A673 (cell line): ENCODE measurements around the gene LRRC70. TPM values are rescaled to one million over a fixed set of nuclear protein-coding genes. Genes with fewer than 3 reads are reported as not detected.

Experiments used
- BruUV-seq: library from RNA; stranded (reverse); fragments of 400-500 nt; replicated peaks from 2 replicates; lab custom pipeline; 2021; lab: Mats Ljungman, UMichigan
- CTCF ChIA-PET: fragments of 300-600 bp; sonication (Branson Sonifier 250); formaldehyde crosslinking; loops from one replicate; lab custom pipeline; 2022; ENCODE audit warnings: antibody characterized with exemption; lab: Charles Lee
- POLR2A ChIA-PET: fragments of 300-600 bp; sonication (Branson Sonifier 250); formaldehyde crosslinking; loops from one replicate; lab custom pipeline; 2022; ENCODE audit warnings: antibody characterized with exemption; ENCODE audit not compliant: low non-redundant PET; lab: Charles Lee
- DNase-seq: peaks from one replicate; pipeline ENCODE4 v3.0.0-alpha.2; 2015; ENCODE audit warnings: low spot score
- H3K27ac ChIP-seq: fragments of 200-600 bp; sonication (generic); 2 replicates; pipeline ENCODE4 v1.5.1; 2016; ENCODE audit warnings: mixed run types, low read depth, mild to moderate bottlenecking, mixed read lengths, antibody characterized with exemption, low read length; ENCODE audit not compliant: poor library complexity, severe bottlenecking
- H3K27me3 ChIP-seq: fragments of 200-600 bp; sonication (generic); replicated peaks from 2 replicates; pipeline ENCODE4 v1.6.1; 2017; ENCODE audit warnings: mixed run types, low read depth, mild to moderate bottlenecking, mixed read lengths, antibody characterized with exemption, low read length; ENCODE audit not compliant: insufficient read depth, poor library complexity
- H3K36me3 ChIP-seq: fragments of 200-600 bp; sonication (generic); 2 replicates; pipeline ENCODE4 v1.6.1; 2016; ENCODE audit warnings: mixed run types, mild to moderate bottlenecking, mixed read lengths, antibody characterized with exemption, low read length; ENCODE audit not compliant: insufficient read depth, poor library complexity, severe bottlenecking
- H3K4me1 ChIP-seq: fragments of 200-600 bp; sonication (generic); 2 replicates; pipeline ENCODE4 v1.6.1; 2017; ENCODE audit warnings: mixed run types, mild to moderate bottlenecking, mixed read lengths, antibody characterized with exemption, low read length; ENCODE audit not compliant: insufficient read depth, poor library complexity, severe bottlenecking
- H3K4me3 ChIP-seq: fragments of 200-600 bp; sonication (generic); 2 replicates; pipeline ENCODE4 v1.5.1; 2016; ENCODE audit warnings: low read depth, mixed run types, mild to moderate bottlenecking, mixed read lengths, low read length; ENCODE audit not compliant: poor library complexity, severe bottlenecking
- H3K9me3 ChIP-seq: fragments of 200-600 bp; sonication (generic); 2 replicates; pipeline ENCODE4 v1.6.1; 2016; ENCODE audit warnings: mixed run types, low read depth, mild to moderate bottlenecking, mixed read lengths, antibody characterized with exemption, low read length; ENCODE audit not compliant: poor library complexity, severe bottlenecking
- CTCF ChIP-seq: fragments of 300-800, 200-600 bp; sonication (generic); conservative IDR thresholded peaks from 2 replicates; pipeline ENCODE4 v1.5.1; 2017; ENCODE audit warnings: low read depth, mild to moderate bottlenecking, antibody characterized with exemption, low read length, moderate library complexity, mixed read lengths
- EZH2 ChIP-seq: fragments of 200-600 bp; sonication (generic); IDR thresholded peaks from 2 replicates; pipeline ENCODE4 v1.6.1; 2017; ENCODE audit warnings: borderline replicate concordance, low read depth, mild to moderate bottlenecking, mixed read lengths, antibody characterized with exemption, low read length; ENCODE audit not compliant: poor library complexity, severe bottlenecking
- intact Hi-C: fragments of 100-400 bp; cut with micrococcal nuclease; formaldehyde crosslinking; loops from one replicate; pipeline ENCODE4 v1.10.0; 2022; ENCODE audit not compliant: unreplicated experiment
- total RNA-seq: library from RNA; stranded (reverse); gene quantifications from 2 replicates; pipeline ENCODE4 v1.2.3, GENCODE V29; 2021

Gene LRRC70
- total RNA-seq, 1 experiment from 2014 or later = 2.0 TPM

- TF ChIP-seq EZH2 = no peak
- no peak for TF ChIP-seq CTCF
- H3K4me1 ChIP-seq = no peaks in the 10 kb centered on the region
- DNase-seq = no peak
- intact Hi-C loops = no loop called here
- no TSS peak for BruUV-seq
- H3K36me3 ChIP-seq = peaks cover 6% of the 10 kb centered on the region
- no peak overlapping the region for H3K27ac ChIP-seq
- CTCF ChIA-PET = no interaction called here
- no peak overlapping the region for H3K4me3 ChIP-seq
- no peaks in the 10 kb centered on the region for H3K9me3 ChIP-seq
- H3K27me3 ChIP-seq = no peaks in the 10 kb centered on the region
- POLR2A ChIA-PET = no interaction called here
These were observed 47.9 kb downstream of the LRRC70 start for GRCh38 chr5:62626534-62626933.

GRCh38 chr5:62627121-62627520, 48.5 kb downstream of the LRRC70 start:
- no peak overlapping the region for H3K4me3 ChIP-seq
- POLR2A ChIA-PET = no interaction called here

GRCh38 chr5:62627901-62628300, 49.3 kb downstream of the LRRC70 start:
- no peaks in the 10 kb centered on the region for H3K9me3 ChIP-seq
- H3K27me3 ChIP-seq = no peaks in the 10 kb centered on the region
- H3K4me1 ChIP-seq = no peaks in the 10 kb centered on the region
- intact Hi-C loops = no loop called here
- no peak for DNase-seq
- ChIA-PET CTCF (no interaction called here), POLR2A (no interaction called here)
- H3K36me3 ChIP-seq = peaks cover 6% of the 10 kb centered on the region
- no peak overlapping the region for H3K4me3 ChIP-seq
- no peak overlapping the region for H3K27ac ChIP-seq
- BruUV-seq = TSS peak; percentile 28
- no peak for TF ChIP-seq CTCF
- no peak for TF ChIP-seq EZH2

More at GRCh38 chr5:62627121-62627520, 48.5 kb downstream of the LRRC70 start:
- no TSS peak for BruUV-seq
- TF ChIP-seq CTCF (no peak), EZH2 (no peak)
- Histone ChIP-seq H3K27ac (no peak overlapping the region), H3K27me3 (no peaks in the 10 kb centered on the region), H3K4me1 (no peaks in the 10 kb centered on the region), H3K9me3 (no peaks in the 10 kb centered on the region), H3K36me3 (peaks cover 6% of the 10 kb centered on the region)
- DNase-seq = no peak
- intact Hi-C loops = no loop called here
- CTCF ChIA-PET = no interaction called here

Other genes with a start within 250 kb of the LRRC70 start
- 53.4 and 55.1 TPM in 2 replicates for gene DIMT1, start 174.9 kb upstream of the LRRC70 start, total RNA-seq
- gene IPO11, start 166.1 kb upstream of the LRRC70 start, total RNA-seq = 55.5 and 66.5 TPM in 2 replicates